Raji (cell line): ENCODE data around the gene SLC39A5.

Source experiments
- POLR2A ChIP-seq: IDR thresholded peaks from 2 replicates; pipeline ENCODE4 v1.6.1; 2011; ENCODE audit warnings: low read depth, low read length, control low read depth; ENCODE audit not compliant: insufficient read depth

SLC39A5 gene, protein sequence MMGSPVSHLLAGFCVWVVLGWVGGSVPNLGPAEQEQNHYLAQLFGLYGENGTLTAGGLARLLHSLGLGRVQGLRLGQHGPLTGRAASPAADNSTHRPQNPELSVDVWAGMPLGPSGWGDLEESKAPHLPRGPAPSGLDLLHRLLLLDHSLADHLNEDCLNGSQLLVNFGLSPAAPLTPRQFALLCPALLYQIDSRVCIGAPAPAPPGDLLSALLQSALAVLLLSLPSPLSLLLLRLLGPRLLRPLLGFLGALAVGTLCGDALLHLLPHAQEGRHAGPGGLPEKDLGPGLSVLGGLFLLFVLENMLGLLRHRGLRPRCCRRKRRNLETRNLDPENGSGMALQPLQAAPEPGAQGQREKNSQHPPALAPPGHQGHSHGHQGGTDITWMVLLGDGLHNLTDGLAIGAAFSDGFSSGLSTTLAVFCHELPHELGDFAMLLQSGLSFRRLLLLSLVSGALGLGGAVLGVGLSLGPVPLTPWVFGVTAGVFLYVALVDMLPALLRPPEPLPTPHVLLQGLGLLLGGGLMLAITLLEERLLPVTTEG

DNA sequence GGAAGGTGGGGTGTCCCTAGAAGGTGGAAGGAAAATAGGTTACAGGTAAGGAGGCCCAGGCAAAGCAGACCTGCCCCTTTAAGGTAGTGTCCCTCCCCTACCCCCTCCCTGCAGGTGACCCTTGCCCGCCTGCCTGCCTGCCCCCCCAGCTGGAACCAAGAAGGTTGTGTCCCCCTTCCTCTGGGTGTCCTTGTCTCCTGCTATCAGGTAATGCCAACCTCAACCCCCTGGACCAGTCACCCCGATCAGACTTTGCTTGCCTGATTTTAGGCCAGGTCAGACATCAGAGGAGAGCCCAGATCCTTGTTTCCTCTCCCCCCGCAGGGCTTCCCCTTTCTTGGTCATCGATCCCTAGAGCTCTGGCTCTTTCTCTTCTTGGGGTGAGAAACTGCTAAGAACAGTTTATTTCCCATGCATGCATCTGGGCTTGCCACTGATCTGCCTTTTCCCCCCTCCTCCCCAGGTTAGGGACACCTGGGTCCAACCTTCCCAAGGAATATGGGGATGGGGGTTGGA, at the start of gene SLC39A5:
SLC39A5 (plus strand) TSS at position 136 of the 516 bp plus-strand sequence. CDS start 1,224 bp downstream, outside the sequence.
- no peak for TF ChIP-seq POLR2A

DNA sequence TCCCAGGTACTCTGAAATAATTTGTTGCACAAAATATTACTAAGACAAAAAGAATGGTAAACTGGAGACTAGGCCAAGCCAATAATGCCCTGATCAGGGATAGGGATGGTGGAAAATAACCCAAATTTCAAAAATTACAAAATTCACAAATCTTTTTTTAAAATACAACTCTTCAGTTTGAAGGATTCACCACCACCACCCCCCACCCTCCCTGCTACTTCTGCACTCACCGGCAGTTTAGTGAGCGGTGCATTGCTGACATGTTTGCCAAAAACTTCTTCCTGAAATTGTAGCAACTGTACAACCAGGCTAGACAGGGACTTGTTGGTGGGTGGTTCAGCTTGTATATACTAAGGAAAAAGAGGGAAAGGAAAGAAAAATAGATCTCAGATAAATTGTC, 42.9 kb upstream of the SLC39A5 start:
- TF ChIP-seq POLR2A, result no peak

DNA sequence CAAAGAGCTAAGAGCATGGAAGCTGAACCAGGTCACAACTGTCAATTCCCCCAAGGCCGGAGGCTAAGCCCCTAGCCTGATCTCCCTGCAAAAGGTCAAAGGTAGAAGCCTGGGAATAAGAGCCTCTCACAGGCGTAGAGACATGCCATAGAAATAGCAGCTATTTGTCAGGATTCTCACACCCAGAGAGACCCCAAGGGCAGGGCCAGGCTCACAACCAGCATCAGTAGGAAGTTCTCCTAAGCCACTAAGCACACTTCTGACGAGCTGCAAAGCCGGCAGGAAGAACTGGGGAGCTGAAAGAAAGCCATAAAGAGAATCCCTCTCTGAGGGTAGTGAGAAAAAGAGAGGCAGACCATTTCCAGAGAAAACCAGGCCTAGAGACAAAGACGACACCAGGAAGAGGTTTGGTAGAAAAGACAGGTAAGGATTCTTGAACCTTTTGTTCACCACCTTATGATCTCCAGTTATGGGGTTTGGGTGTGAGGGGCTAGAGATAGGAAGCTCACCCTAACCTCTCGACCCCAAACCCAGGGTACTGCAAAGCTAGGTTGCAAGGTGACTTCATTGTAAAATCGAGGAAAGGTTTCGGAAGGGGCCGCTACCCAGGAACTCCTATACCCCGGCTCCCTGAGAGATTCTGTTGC, 41.6 kb upstream of the SLC39A5 start:
- TF ChIP-seq POLR2A, result no peak

DNA sequence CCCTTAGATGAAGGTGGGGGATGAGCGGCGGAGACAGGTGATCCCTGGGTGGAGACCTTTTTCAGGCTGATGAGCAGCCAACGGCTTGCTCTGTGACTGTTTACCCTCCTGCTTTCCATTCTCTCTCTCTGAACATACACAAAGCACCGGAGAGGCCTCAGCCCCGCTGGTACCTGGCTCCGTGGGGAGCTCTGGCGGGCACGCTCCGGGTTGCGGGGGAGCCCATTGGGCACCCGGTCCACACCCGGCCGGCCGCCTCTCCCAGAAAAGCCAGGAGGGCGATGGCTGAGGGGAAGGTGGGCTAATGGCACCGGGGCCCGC, 41.1 kb upstream of the SLC39A5 start:
- no peak; the same call in 1 of the 2 replicates for TF ChIP-seq POLR2A

DNA sequence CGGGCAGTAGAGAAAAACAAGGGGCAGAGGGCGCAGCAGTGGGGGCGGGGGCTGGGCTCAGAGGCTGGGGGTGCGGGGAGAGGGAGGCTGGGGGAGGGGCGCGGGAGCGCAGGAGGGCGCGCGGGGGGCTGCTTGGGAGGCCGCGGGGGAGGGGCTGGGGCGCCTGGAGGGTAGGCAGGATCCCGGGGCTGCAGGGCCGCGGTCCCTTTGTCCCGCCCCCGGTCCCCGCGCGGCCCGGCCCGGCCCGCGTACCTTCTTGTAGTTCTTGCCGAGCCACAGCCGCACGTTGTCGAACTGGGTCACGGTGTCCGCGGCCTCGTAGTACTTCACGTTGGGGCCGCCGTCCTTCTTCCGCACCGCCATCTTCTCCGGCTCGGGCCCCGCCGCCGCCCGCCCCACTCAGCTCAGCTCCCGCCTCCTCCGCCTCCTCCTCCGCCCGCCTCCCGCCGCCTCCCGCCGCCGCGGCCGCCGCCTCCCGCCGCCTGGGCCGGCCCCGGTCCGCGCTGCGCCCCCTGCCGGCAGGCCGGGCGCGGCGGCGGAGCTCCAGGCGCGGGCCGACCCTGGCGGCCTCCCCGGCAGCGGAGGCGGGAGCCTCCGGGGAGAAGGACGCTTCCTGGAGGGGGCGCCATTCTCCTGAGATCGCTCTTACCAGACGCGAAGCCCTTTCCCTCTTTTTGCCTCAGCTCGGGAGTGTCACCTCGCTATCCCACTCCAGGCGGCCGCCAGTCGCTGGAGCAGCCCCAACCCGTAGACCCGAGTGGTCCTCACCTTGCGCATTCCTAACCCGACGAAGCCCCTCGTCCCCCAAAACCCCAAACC, 40.5 kb upstream of the SLC39A5 start, which contains the start of gene SMARCC2:
SMARCC2 (minus strand) TSS at position 385 of the 819 bp plus-strand sequence; CDS start at position 363, 22 bp downstream.
- TF ChIP-seq POLR2A, result peak; percentile 57

DNA sequence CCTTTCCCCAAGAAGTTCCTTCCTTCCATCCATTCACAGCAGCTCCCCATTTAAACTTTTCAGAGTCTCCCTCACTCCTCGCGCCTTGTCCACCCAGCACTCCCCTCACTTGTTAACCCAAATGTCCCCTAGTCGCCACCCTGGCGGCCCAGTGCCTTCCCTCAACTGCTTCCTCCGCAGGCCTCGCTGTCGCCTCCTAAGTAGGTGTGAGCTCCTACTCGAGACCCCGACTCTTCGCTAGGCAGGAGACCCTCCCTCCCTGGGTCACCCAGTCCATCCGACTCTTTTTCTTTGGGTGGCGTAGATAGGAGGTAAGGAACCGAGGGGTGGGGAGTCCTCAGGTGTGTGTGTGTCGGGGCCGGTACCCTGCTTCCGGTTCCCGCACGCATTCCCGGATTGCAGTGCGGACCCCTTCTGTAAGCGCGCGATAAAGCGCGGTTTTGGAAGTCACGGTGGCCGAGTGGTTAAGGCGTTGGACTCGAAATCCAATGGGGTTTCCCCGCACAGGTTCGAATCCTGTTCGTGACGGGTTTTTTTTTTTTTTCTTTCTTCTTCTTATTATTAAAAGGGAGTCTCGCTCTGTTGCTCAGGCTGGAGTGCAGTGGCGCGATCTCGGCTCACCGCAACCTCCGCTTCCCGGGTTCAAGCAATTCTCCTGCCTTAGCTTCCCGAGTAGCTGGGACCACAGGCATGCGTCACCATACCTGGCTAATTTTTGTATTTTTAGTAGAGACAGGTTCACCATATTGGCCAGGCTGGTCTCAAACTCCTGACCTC, 39.7 kb upstream of the SLC39A5 start:
- TF ChIP-seq POLR2A, result peak; percentile 37

DNA sequence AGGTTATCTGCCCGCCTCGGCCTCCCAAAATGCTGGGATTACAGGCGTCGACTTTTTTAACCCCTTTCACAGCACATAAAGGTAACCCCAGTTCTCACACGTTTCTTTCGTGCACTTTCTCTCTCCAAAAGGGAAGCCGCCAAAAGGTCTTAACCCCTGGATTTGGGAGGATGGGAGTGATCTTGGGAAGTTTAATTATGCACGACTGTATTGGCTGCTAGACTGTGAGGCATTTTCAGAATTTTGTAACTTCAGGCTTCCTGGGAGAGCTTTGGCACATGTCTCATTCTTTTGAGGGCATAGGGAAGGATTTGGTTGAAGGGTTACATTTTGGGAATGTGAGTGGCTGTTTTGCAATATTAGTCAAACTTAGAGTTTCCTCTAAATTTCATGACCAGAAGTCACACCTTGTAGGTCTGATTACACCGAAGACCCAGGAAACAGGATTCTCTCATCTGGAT, 39.1 kb upstream of the SLC39A5 start:
- TF ChIP-seq POLR2A, result no peak

DNA sequence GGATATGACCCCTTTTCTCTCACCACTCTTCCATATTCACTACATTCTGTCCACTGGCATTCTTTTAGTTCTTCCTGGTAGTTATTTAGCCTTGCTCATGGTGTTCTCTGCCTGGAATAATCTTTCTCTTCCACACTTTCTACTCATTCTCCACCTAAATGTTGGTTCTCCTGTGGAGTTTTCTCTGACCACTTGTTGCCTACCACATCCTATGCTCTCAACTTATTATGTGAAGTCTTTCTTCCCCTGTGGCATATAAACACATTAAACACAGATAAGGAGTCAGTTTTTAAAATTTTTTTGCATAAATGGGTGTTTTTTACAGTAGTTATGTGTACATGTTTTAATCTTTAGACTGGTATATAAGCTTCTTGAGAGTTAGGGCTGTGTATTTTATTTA, 37.3 kb upstream of the SLC39A5 start:
- TF ChIP-seq POLR2A, result no peak

DNA sequence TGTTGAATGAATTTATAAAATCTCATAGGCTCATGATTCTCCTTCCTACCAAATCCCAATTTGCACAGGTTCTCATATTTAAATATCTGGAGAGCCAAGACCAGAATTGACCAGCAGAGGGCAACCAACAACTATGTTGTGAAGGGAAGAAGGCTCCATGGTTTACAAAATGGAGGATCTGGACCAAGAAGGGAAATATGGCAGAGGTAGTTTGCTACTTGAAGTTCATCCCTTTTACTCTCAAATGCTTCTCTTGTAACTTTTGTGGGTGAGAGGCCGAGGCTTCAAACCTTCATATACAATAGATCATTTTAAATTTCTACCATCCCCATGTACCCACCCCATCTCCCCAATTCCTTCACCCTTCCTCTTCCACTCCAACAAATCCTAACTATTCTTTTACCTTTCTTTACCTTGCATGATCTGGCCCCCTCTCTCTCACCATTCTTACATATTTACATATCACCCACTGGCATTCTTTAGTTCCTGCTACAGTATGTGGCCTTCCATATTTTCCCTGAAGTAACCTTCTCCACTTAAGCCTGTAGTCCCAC, 36.7 kb upstream of the SLC39A5 start:
- no peak for TF ChIP-seq POLR2A

DNA sequence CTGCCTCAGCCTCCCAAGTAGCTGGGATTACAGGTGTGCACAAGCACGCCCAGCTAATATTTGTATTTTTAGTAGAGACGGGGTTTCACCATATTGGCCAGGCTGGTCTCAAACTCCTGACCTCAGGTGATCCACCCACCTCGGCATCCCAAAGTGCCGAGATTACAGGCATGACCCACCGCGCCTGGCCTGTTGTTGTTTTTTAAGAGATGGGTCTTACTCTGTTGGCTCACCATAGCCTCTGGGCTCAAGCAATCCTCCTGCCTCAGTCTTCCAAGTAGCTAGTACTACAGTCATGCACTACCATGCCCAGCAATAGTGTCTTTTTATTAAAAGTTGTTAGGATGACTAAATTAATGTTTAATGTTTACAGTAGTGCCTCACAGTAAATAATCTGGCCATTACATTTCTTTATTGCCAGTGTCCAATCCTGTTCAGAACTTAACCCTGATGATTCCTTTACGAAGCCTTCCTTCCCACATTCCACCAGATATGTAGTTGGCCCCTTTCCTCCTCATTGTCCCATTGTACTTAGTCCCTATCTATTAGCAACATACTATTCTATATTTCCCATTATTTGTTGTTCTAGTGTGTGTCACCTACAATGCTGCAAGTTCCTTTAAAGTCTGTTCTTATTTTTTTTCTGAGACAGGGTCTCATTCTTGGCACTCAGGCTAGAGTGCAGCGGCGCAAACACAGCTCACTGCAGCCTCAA, 31.8 kb upstream of the SLC39A5 start:
- no peak for TF ChIP-seq POLR2A

DNA sequence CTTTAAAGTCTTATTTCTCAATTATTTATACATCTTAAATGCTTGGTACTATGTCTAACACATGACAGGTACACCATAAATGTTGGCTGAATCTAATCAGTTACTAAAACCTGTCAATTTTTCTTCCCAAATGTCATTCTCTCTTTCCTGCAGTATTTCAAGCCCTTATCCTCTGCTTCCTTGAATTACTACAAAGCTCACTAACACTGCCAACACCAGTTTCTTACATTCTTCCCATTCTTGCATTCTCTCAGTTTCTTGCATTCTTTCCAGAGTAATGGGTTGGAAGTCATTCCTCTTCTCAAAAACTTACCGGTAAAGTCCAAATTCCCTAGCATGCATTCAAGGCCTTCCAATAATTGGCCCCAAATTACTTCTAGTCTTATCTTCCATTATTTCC, 31.0 kb upstream of the SLC39A5 start:
- TF ChIP-seq POLR2A, result no peak

DNA sequence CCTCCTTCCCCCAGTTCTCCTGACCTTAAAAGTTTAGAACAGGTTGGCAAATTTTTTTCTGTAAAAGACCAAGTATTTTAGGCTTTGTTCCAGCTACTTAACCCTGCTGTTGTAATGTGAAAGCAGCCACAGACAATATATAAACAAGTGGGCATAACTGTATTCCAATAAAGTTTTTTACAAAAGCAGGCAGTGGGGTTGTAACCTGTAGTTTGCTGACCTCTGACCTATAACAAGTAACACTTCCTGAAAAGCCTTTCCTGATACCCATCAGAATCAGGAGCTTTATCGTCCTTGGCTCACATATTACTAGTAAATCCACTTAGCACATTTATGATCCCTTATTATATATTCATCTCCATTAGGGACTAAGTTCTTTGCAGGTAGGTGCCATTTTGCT, 27.5 kb upstream of the SLC39A5 start:
- TF ChIP-seq POLR2A, result no peak

DNA sequence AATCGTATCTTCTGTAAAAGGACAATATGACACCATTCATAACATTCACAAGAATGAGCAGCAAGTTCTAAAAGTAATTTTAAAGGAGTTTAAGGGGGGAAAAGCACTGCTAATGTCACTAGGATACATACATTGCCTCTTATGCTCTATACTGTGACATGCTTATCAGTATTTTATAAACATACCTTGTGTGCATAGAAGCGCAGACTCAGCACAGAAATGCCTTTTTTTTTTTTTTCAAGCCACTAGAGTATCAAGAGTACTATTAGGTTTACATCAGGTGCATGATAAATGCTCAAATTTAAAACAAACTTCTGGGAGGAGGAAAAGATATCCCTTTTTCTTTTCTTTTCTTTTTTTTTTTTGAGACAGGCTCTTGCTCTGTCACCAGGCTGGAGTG, 27.0 kb upstream of the SLC39A5 start:
- TF ChIP-seq POLR2A, result no peak

DNA sequence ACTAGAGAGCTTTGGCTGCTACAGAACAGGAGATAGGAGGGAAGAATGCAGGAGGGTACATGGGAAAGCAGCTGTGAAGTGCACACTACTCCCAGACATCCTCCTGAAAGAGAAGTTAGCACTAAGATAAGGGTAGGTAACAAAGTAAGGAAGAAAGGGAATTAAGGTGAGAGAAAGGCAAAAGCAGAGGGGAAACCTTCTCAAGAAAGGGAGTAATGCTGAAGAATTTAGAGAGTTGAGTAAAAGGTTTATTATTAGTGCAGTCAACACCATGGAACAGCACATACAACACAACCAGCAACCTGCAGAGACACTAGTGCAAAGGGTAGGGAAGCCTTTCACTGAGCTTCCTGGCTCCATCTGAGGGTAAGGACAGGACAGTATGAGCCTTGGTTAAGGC, 25.6 kb upstream of the SLC39A5 start:
- no peak for TF ChIP-seq POLR2A

DNA sequence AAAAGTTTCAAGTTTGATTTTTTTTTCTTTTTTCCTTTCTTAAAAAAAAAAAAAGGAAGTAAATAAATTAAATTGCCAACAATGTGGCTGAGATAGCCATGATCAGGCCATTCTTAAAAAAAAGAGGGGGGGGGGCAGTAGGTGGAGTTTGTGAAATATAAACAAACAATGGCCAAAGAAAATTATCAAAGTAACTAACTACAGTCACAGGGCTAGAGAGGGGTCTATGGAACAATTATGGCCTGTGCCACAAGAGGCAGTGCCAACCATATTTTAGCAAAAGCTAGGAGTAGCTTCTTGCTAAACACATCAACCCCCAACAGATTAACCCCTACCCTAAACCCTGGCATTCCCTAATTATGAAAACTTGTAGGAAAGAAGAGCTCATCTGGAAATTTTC, 24.4 kb upstream of the SLC39A5 start:
- TF ChIP-seq POLR2A, result no peak
